Neural cell (in vitro differentiated cells): Measurements from ENCODE around the gene ZAP70. TPM values are rescaled to one million over a fixed set of nuclear protein-coding genes. Genes with fewer than 3 reads are reported as not detected.

Experiments
- H2AFZ ChIP-seq: fragments of 200-600, 300-800 bp; sonication (generic), shearing (Covaris generic); 2 replicates; pipeline ENCODE4 v1.6.0; 2014; ENCODE audit warnings: low read depth, mild to moderate bottlenecking, antibody characterized with exemption, low read length, moderate library complexity
- H3F3A ChIP-seq: fragments of 200-600 bp; shearing (Covaris generic); 2 replicates; pipeline ENCODE4 v1.6.1; 2016; ENCODE audit warnings: mild to moderate bottlenecking, moderate library complexity, mixed read lengths, antibody characterized with exemption, low read length; ENCODE audit not compliant: insufficient read depth, poor library complexity, severe bottlenecking
- H3K27ac ChIP-seq: fragments of 200-600, 300-800 bp; sonication (generic), shearing (Covaris generic); 2 replicates; pipeline ENCODE4 v1.5.1; 2014; ENCODE audit warnings: mild to moderate bottlenecking, low read length, moderate library complexity
- H3K27me3 ChIP-seq: fragments of 300-800, 200-600 bp; sonication (generic), shearing (Covaris generic); 2 replicates; pipeline ENCODE4 v1.6.0; 2014; ENCODE audit warnings: mild to moderate bottlenecking, low read depth, low read length, moderate library complexity; ENCODE audit not compliant: insufficient read depth
- H3K36me3 ChIP-seq: fragments of 300-800, 200-600 bp; sonication (generic), shearing (Covaris generic); 2 replicates; pipeline ENCODE4 v1.5.1; 2014; ENCODE audit warnings: mild to moderate bottlenecking, antibody characterized with exemption, low read length, moderate library complexity; ENCODE audit not compliant: insufficient read depth
- H3K4me2 ChIP-seq: fragments of 300-800, 200-600 bp; sonication (generic), shearing (Covaris generic); 2 replicates; pipeline ENCODE4 v1.6.0; 2014; ENCODE audit warnings: mild to moderate bottlenecking, low read length
- H3K4me3 ChIP-seq: fragments of 300-800, 200-600 bp; sonication (generic), shearing (Covaris generic); 2 replicates; pipeline ENCODE4 v1.5.1; 2014; ENCODE audit warnings: mild to moderate bottlenecking, low read length, moderate library complexity
- H3K79me2 ChIP-seq: fragments of 200-600 bp; shearing (Covaris generic); replicated peaks from 2 replicates; pipeline ENCODE4 v1.6.0; 2014; ENCODE audit warnings: mild to moderate bottlenecking, low read length, moderate library complexity; ENCODE audit not compliant: insufficient read depth
- H3K9ac ChIP-seq: fragments of 300-800, 200-600 bp; sonication (generic), shearing (Covaris generic); 2 replicates; pipeline ENCODE4 v1.6.1; 2016; ENCODE audit warnings: mild to moderate bottlenecking, low read length, mixed read lengths
- H3K9me2 ChIP-seq: fragments of 200-600 bp; shearing (Covaris generic); 2 replicates; pipeline ENCODE4 v1.6.1; 2016; ENCODE audit warnings: mild to moderate bottlenecking, low read length, mixed read lengths; ENCODE audit not compliant: insufficient read depth
- H3K9me3 ChIP-seq: fragments of 200-600, 300-800 bp; sonication (generic), shearing (Covaris generic); 2 replicates; pipeline ENCODE4 v1.6.1; 2016; ENCODE audit warnings: mild to moderate bottlenecking, mixed run types, low read length, moderate library complexity, mixed read lengths
- H4K20me1 ChIP-seq: fragments of 200-600 bp; shearing (Covaris generic); 2 replicates; pipeline ENCODE4 v1.6.1; 2016; ENCODE audit warnings: mild to moderate bottlenecking, mixed run types; ENCODE audit not compliant: insufficient read depth
- CTCF ChIP-seq: fragments of 450-650 bp; IDR thresholded peaks from 2 replicates; pipeline ENCODE4 v1.5.1; 2014; ENCODE audit warnings: antibody characterized with exemption, mild to moderate bottlenecking, moderate library complexity; ENCODE audit not compliant: poor library complexity, severe bottlenecking
- EP300 ChIP-seq: fragments of 450-650 bp; conservative IDR thresholded peaks from 2 replicates; pipeline ENCODE4 v1.6.1; 2014; ENCODE audit warnings: antibody characterized with exemption, mild to moderate bottlenecking, moderate library complexity; ENCODE audit not compliant: poor library complexity, severe bottlenecking
- EZH2 ChIP-seq: fragments of 200-600, 300-800 bp; shearing (Covaris generic), sonication (generic); IDR thresholded peaks from 2 replicates; pipeline ENCODE4 v1.6.1; 2014; ENCODE audit warnings: antibody characterized with exemption, low read length, borderline replicate concordance, mild to moderate bottlenecking; ENCODE audit not compliant: insufficient read depth, poor library complexity, severe bottlenecking
- MXI1 ChIP-seq: fragments of 450-650 bp; conservative IDR thresholded peaks from 2 replicates; pipeline ENCODE4 v1.6.1; 2014; ENCODE audit warnings: antibody characterized with exemption, mild to moderate bottlenecking; ENCODE audit not compliant: poor library complexity, severe bottlenecking
- POLR2AphosphoS5 ChIP-seq: IDR thresholded peaks from 2 replicates; pipeline ENCODE4 v1.6.1; 2012
- RAD21 ChIP-seq: fragments of 450-650 bp; conservative IDR thresholded peaks from 2 replicates; pipeline ENCODE4 v1.6.1; 2014; ENCODE audit warnings: antibody characterized with exemption, mild to moderate bottlenecking, moderate library complexity
- REST ChIP-seq: IDR thresholded peaks from 2 replicates; pipeline ENCODE4 v1.6.1; 2012; ENCODE audit warnings: borderline replicate concordance
- SMC3 ChIP-seq: fragments of 450-650 bp; conservative IDR thresholded peaks from 2 replicates; pipeline ENCODE4 v1.6.1; 2014; ENCODE audit warnings: antibody characterized with exemption, mild to moderate bottlenecking, moderate library complexity; ENCODE audit not compliant: poor library complexity
- TAF1 ChIP-seq: IDR thresholded peaks from 2 replicates; pipeline ENCODE4 v1.6.1; 2012; ENCODE audit warnings: low read depth
- polyA plus RNA-seq: library from polyadenylated mRNA; depleted of rRNA; stranded (reverse); fragments of >200 nt; gene quantifications from 2 replicates; pipeline ENCODE4 v1.2.3, GENCODE V29; 2014

ZAP70 gene
- polyA plus RNA-seq, 1 donor from 2014 or later, result 0.59 TPM

GRCh38 chr2:97769308-97769707 lies 55.9 kb downstream of the ZAP70 start:
- no peak for TF ChIP-seq MXI1
- no peak for TF ChIP-seq EP300
- TF ChIP-seq REST, result no peak
- no peak for TF ChIP-seq EZH2
- TF ChIP-seq TAF1, result no peak
- TF ChIP-seq POLR2AphosphoS5, result no peak
- no peak for TF ChIP-seq SMC3
- TF ChIP-seq RAD21, result no peak
- no peak for TF ChIP-seq CTCF
- H3K9me3 ChIP-seq, result no peaks in the 10 kb centered on the region
- H3F3A ChIP-seq, result no peaks in the 10 kb centered on the region
- no peak overlapping the region for H3K27ac ChIP-seq
- H4K20me1 ChIP-seq, result no peaks in the 10 kb centered on the region
- H3K36me3 ChIP-seq, result peaks cover 11% of the 10 kb centered on the region
- no peak overlapping the region for H3K4me2 ChIP-seq
- H3K9ac ChIP-seq, result no peak overlapping the region
- H3K4me3 ChIP-seq, result no peak overlapping the region
- H2AFZ ChIP-seq, result no peak overlapping the region
- H3K27me3 ChIP-seq, result no peaks in the 10 kb centered on the region
- no peaks in the 10 kb centered on the region for H3K9me2 ChIP-seq
- no peaks in the 10 kb centered on the region for H3K79me2 ChIP-seq

- H3K79me2 ChIP-seq, result no peaks in the 10 kb centered on the region
- no peaks in the 10 kb centered on the region for H4K20me1 ChIP-seq
- no peak overlapping the region for H3K4me2 ChIP-seq
- H3K9me2 ChIP-seq, result no peaks in the 10 kb centered on the region
- H3K27ac ChIP-seq, result no peak overlapping the region
- no peak overlapping the region for H2AFZ ChIP-seq
- no peaks in the 10 kb centered on the region for H3K27me3 ChIP-seq
- H3K4me3 ChIP-seq, result no peak overlapping the region
- TF ChIP-seq TAF1 (no peak), RAD21 (no peak), POLR2AphosphoS5 (no peak), CTCF (no peak), EP300 (no peak), REST (no peak), EZH2 (no peak), SMC3 (no peak), MXI1 (no peak)
- H3K9me3 ChIP-seq, result no peaks in the 10 kb centered on the region
- H3F3A ChIP-seq, result no peaks in the 10 kb centered on the region
- peaks cover 11% of the 10 kb centered on the region for H3K36me3 ChIP-seq
- no peak overlapping the region for H3K9ac ChIP-seq
Observed at GRCh38 chr2:97769711-97770110, 56.3 kb downstream of the ZAP70 start.
